GM12878 (cell line): ENCODE data around the gene FAM217B. TPM values are rescaled to one million over a fixed set of nuclear protein-coding genes. Genes with fewer than 3 reads are reported as not detected.
A peak's percentile ranks its signal among the peaks of the same experiment; 100 is the strongest.

Experiments used
- ATAC-seq: fragments of 200-7000 bp; cut with Tn5 transposase; 3 replicates; pipeline ENCODE4 v1.9.1; 2020; ENCODE audit warnings: mild to moderate bottlenecking, moderate library complexity
- BruUV-seq: library from RNA; stranded (reverse); fragments of 400-500 nt; replicated peaks from 2 replicates; lab custom pipeline; 2021; lab: Mats Ljungman, UMichigan
- CTCF ChIA-PET: fragments of 300-600 bp; sonication (Branson Sonifier 250); formaldehyde crosslinking; extraction: SDS; loops from one replicate; lab custom pipeline; 2021; ENCODE audit warnings: inconsistent platforms; lab: Yijun Ruan, JAX
- POLR2A ChIA-PET: fragments of 350-600 bp; formaldehyde crosslinking; extraction: SDS; loops from one replicate; lab custom pipeline; 2021; ENCODE audit warnings: inconsistent platforms; lab: Charles Lee
- RAD21 ChIA-PET: fragments of 300-600 bp; sonication (Branson Sonifier 250); formaldehyde crosslinking; loops from one replicate; lab custom pipeline; 2023; ENCODE audit warnings: antibody characterized with exemption; ENCODE audit not compliant: unreplicated experiment; lab: Charles Lee
- SMC1A ChIA-PET: fragments of 300-600 bp; sonication (Branson Sonifier 250); formaldehyde crosslinking; loops from one replicate; lab custom pipeline; 2023; ENCODE audit not compliant: unreplicated experiment, uncharacterized antibody; lab: Charles Lee
- DNase-seq: peaks from one replicate; pipeline ENCODE4 v3.0.0-alpha.2; 2011; ENCODE audit warnings: low read depth, low spot score
- FAIRE-seq: peaks from 3 replicates; lab custom pipeline; 2011; peaks lifted over from hg19 to GRCh38; lab: Jason Lieb, UNC
- H2AFZ ChIP-seq: 2 replicates; pipeline ENCODE4 v1.6.0; 2011; ENCODE audit warnings: low read depth, low read length, control low read depth; ENCODE audit not compliant: control insufficient read depth
- H3K27ac ChIP-seq: 2 replicates; pipeline ENCODE4 v1.5.1; 2011; ENCODE audit warnings: control low read depth; ENCODE audit not compliant: control insufficient read depth, insufficient read depth
- H3K27me3 ChIP-seq, 2 experiments: replicated peaks in 1 of 2; 2 replicates each; pipeline versions ENCODE4 v1.6.0 to v1.6.1; 2011; ENCODE audit warnings: low read length in 1 of 2; ENCODE audit not compliant: control insufficient read depth in 2 of 2, insufficient read depth in 2 of 2
- H3K36me3 ChIP-seq, 2 experiments: 2 replicates each; pipeline ENCODE4 v1.5.1; 2011; ENCODE audit warnings: low read length in 1 of 2; ENCODE audit not compliant: control insufficient read depth in 2 of 2, insufficient read depth in 2 of 2
- H3K4me1 ChIP-seq: 2 replicates; pipeline ENCODE4 v1.6.1; 2011; ENCODE audit warnings: mild to moderate bottlenecking, low read length, moderate library complexity, mixed read lengths; ENCODE audit not compliant: control insufficient read depth, insufficient read depth
- H3K4me2 ChIP-seq: 2 replicates; pipeline ENCODE4 v1.6.0; 2011; ENCODE audit warnings: control low read depth; ENCODE audit not compliant: control insufficient read depth, insufficient read depth
- H3K4me3 ChIP-seq: fragments of 200-600 bp; sonication (generic); 2 replicates; pipeline ENCODE4 v1.5.1; 2016
- H3K79me2 ChIP-seq: 2 replicates; pipeline ENCODE4 v1.6.0; 2011; ENCODE audit warnings: low read length; ENCODE audit not compliant: control insufficient read depth, insufficient read depth
- H3K9ac ChIP-seq: 2 replicates; pipeline ENCODE4 v1.8.0; 2011; ENCODE audit warnings: low read length, control low read depth, mixed read lengths; ENCODE audit not compliant: control insufficient read depth, insufficient read depth
- H3K9me3 ChIP-seq: replicated peaks from 3 replicates; pipeline ENCODE4 v1.5.1; 2011; ENCODE audit warnings: mild to moderate bottlenecking, low read length; ENCODE audit not compliant: control insufficient read depth, insufficient read depth
- H4K20me1 ChIP-seq: 2 replicates; pipeline ENCODE4 v1.6.0; 2011; ENCODE audit not compliant: control insufficient read depth, insufficient read depth
- BCL3 ChIP-seq: IDR thresholded peaks from 2 replicates; pipeline ENCODE4 v1.6.1; 2011; ENCODE audit warnings: borderline replicate concordance, low read depth, mild to moderate bottlenecking, moderate library complexity, low read length; ENCODE audit not compliant: insufficient read depth, poor library complexity, severe bottlenecking
- CREB1 ChIP-seq: IDR thresholded peaks from 2 replicates; pipeline ENCODE4 v1.6.1; 2012; ENCODE audit warnings: low read depth, mild to moderate bottlenecking, inconsistent platforms
- CTCF ChIP-seq, 3 experiments: IDR thresholded peaks in 2 of 3; conservative IDR thresholded peaks in 1 of 3; 2 replicates each; pipeline ENCODE4 v1.5.1; 2011; ENCODE audit warnings: low read depth in 3 of 3, low read length in 3 of 3, mild to moderate bottlenecking in 3 of 3, control low read depth in 2 of 3, moderate library complexity in 2 of 3, inconsistent platforms in 1 of 3, mixed read lengths in 1 of 3; ENCODE audit not compliant: control insufficient read depth in 2 of 3, insufficient read depth in 1 of 3; ENCODE audit errors: extremely low read depth in 1 of 3
- MEF2A ChIP-seq: IDR thresholded peaks from 2 replicates; pipeline ENCODE4 v1.6.1; 2011; ENCODE audit warnings: low read depth, mild to moderate bottlenecking, low read length, moderate library complexity; ENCODE audit not compliant: insufficient read depth
- NKRF ChIP-seq: fragments of 450-650 bp; conservative IDR thresholded peaks from 2 replicates; pipeline ENCODE4 v1.6.1; 2017; ENCODE audit warnings: mild to moderate bottlenecking, moderate library complexity
- POLR2AphosphoS5 ChIP-seq: IDR thresholded peaks from 2 replicates; pipeline ENCODE4 v1.6.1; 2011; ENCODE audit warnings: mild to moderate bottlenecking, low read length, inconsistent platforms
- RAD21 ChIP-seq: IDR thresholded peaks from 2 replicates; pipeline ENCODE4 v1.6.1; 2011; ENCODE audit warnings: mild to moderate bottlenecking, low read depth, low read length, moderate library complexity; ENCODE audit not compliant: insufficient read depth
- RB1 ChIP-seq: fragments of 450-650 bp; formaldehyde crosslinking; IDR thresholded peaks from 2 replicates; pipeline ENCODE4 v1.6.1; 2017; ENCODE audit warnings: mild to moderate bottlenecking, borderline replicate concordance
- SMC3 ChIP-seq: IDR thresholded peaks from 2 replicates; pipeline ENCODE4 v1.6.1; 2011; ENCODE audit warnings: low read length, improper control_type of control experiment, borderline replicate concordance
- STAT3 ChIP-seq: IDR thresholded peaks from 2 replicates; pipeline ENCODE4 v1.6.1; 2011; ENCODE audit warnings: low read depth, low read length, improper control_type of control experiment
- ZNF384 ChIP-seq: IDR thresholded peaks from 2 replicates; pipeline ENCODE4 v1.6.1; 2012; ENCODE audit warnings: low read depth, mild to moderate bottlenecking, low read length, improper control_type of control experiment, borderline replicate concordance
- ZZZ3 ChIP-seq: IDR thresholded peaks from 2 replicates; pipeline ENCODE4 v1.6.1; 2011; ENCODE audit warnings: low read depth; ENCODE audit not compliant: control insufficient read depth, insufficient read length
- WGBS: methylation state at CpG from one replicate; pipeline ENCODE4 v1.1.6; 2016; ENCODE audit warnings: low lambda C conversion rate; ENCODE audit not compliant: insufficient replicate concordance, insufficient coverage; ENCODE audit errors: missing lambda C conversion rate; 5-methylcytosine and 5-hydroxymethylcytosine counted together
- in situ Hi-C: fragments of 300-500 bp; cut with MboI; formaldehyde crosslinking; loops from 9 replicates; pipeline ENCODE4 v1.14.3; 2018; ENCODE audit warnings: mixed read lengths
- intact Hi-C: fragments of 100-400 bp; cut with micrococcal nuclease; formaldehyde crosslinking; loops from one replicate; pipeline ENCODE4 v1.14.2; 2022; ENCODE audit not compliant: unreplicated experiment
- polyA plus RNA-seq, 11 experiments: library from polyadenylated mRNA; depleted of rRNA in 4 of 11; unstranded in 6 of 11; stranded (reverse) in 5 of 11; fragments of >200 nt; fragmentation: Nextera tagmentation in 4 of 11; fragmentation: Illumina TruSeq in 1 of 11; extraction: Ambion mirVana in 4 of 11; extraction: Trizol in 1 of 11; gene quantifications; 1 replicate in 1 of 11; 2 replicates in 10 of 11; pipeline versions ENCODE4 v1.2.1 to v1.2.3, GENCODE V29; 2011 to 2016; ENCODE audit warnings: inconsistent platforms in 2 of 11, missing spikeins in 2 of 11, low read depth in 1 of 11
- total RNA-seq, 4 experiments: library from RNA; depleted of rRNA in 3 of 4; stranded (reverse); fragments of >200 nt in 3 of 4; fragmentation: Illumina TruSeq in 1 of 4; extraction: Trizol in 1 of 4; gene quantifications; 2 replicates each; pipeline versions ENCODE4 v1.2.1 to v1.2.3, GENCODE V29; 2013 to 2021

FAM217B gene
- total and polyA plus RNA-seq, 10 of the 15 experiments (the other 5 are each of a cell fraction or from before 2014, with no cell fraction given), result 6.3 to 18.3 (median 10.6) TPM

GRCh38 chr20:59948828-59949720, 8.9 kb downstream of the FAM217B start:
- ChIA-PET SMC1A (interaction anchor here (0.6 to 1.9 kb wide), 8 partner anchors 9 to 876 kb away, joined by 3 to 8 read pairs (median 3); partner anchors contain the start of genes FAM217B, PPP1R3D and SYCP2), RAD21 (interaction anchor here (0.6 to 1.3 kb wide), 3 partner anchors 9 to 314 kb away, joined by 3 to 4 read pairs (median 4); partner anchors contain the start of genes FAM217B and PPP1R3D), CTCF (interaction anchor here (0.6 to 12.8 kb wide), 15 partner anchors 9 to 683 kb away, joined by 3 to 173 read pairs (median 4); partner anchors contain the start of genes CDH26, FAM217B, PPP1R3D and SYCP2), POLR2A (interaction anchor here (0.6 to 1.2 kb wide), 2 partner anchors 9 to 17 kb away, joined by 3 to 5 read pairs; partner anchors contain the start of genes FAM217B and PPP1R3D)
- peaks cover 0 to 1% of the 10 kb centered on the region in 2 experiments; a peak in 1 of 4 replicates for H3K36me3 ChIP-seq
- no TSS peak for BruUV-seq
- H3K9me3 ChIP-seq, result no peaks in the 10 kb centered on the region
- TF ChIP-seq STAT3, result no peak
- TF ChIP-seq SMC3, result peak; percentile 35; the same call in 1 of the 2 replicates
- peak; percentile 44 to 59 (median 57); a peak in 5 of 6 replicates for TF ChIP-seq CTCF (IDR thresholded peaks at IDR 0.05 in 2 of 3, conservative IDR thresholded peaks at IDR 0.05 in 1 of 3; ENCODE audit: control insufficient read depth in 2 of 3, extremely low read depth in 1 of 3, insufficient read depth in 1 of 3, low read depth in 3 of 3, low read length in 3 of 3)
- TF ChIP-seq ZZZ3, result no peak
- TF ChIP-seq BCL3, result no peak
- TF ChIP-seq POLR2AphosphoS5, result no peak
- peak; percentile 96 for TF ChIP-seq ZNF384
- no peak for TF ChIP-seq MEF2A
- TF ChIP-seq RB1, result no peak
- no peak for TF ChIP-seq CREB1
- peak; percentile 65 for TF ChIP-seq RAD21
- no peak for TF ChIP-seq NKRF
- H2AFZ ChIP-seq, result peak overlapping the region; percentile 75
- DNase-seq (no peak), ATAC-seq (peak; percentile 88), FAIRE-seq (peak; percentile 66)
- intact Hi-C loops, result loop anchor here (10.0 kb wide), 1 partner anchor 106 kb away; no protein-coding TSS in a partner anchor
- 0 out of 2 replicates have a peak overlapping the region, but pooled peaks have one; percentile 18 for H3K27ac ChIP-seq
- WGBS, result 23% methylated on average over 7 of the region's 7 CpGs
- in situ Hi-C loops, result no loop called here
- peaks cover 6% of the 10 kb centered on the region for H3K4me1 ChIP-seq
- H3K9ac ChIP-seq, result no peak overlapping the region
- no peaks in the 10 kb centered on the region for H3K79me2 ChIP-seq
- H3K4me3 ChIP-seq, result no peak overlapping the region
- peak overlapping the region; percentile 54; the same call in 1 of the 2 replicates for H3K4me2 ChIP-seq
- no peaks in the 10 kb centered on the region for H3K27me3 ChIP-seq
- H4K20me1 ChIP-seq, result no peaks in the 10 kb centered on the region
